Right lung (tissue), 5 donors: ENCODE data around the gene LCP1. TPM values are rescaled to one million over a fixed set of nuclear protein-coding genes. Genes with fewer than 3 reads are reported as not detected.

ENCODE experiments used
- DNase-seq, 2 donors: peaks; one replicate each; pipeline ENCODE4 v3.0.0-alpha.2; 2013
- polyA plus RNA-seq, 5 donors: library from polyadenylated mRNA; unstranded; fragments of 120-200 nt; gene quantifications; one replicate each; pipeline versions ENCODE4 v1.2.1 to v1.2.3, GENCODE V29; 2013; ENCODE audit warnings: inconsistent platforms in 1 of 5, low replicate concordance in 1 of 5; ENCODE audit not compliant: insufficient read length in 5 of 5, insufficient read depth in 1 of 5

The LCP1 gene
- polyA plus RNA-seq, 5 donors, result 14.4 to 23.2 (median 21.0) TPM

GRCh38 chr13:46183018-46183946 lies 1.3 kb upstream of the LCP1 start:
- no peak for DNase-seq

- no peak for DNase-seq
Observed at GRCh38 chr13:46182491-46182877, 507 bp upstream of the LCP1 start.

GRCh38 chr13:46181377-46181839 lies 569 bp downstream of the LCP1 start:
- no peak for DNase-seq

GRCh38 chr13:46179969-46180763 lies 1.8 kb downstream of the LCP1 start:
- no peak for DNase-seq

- no peak for DNase-seq
Observed at GRCh38 chr13:46179491-46179908, 2.5 kb downstream of the LCP1 start.

- no peak for DNase-seq
Observed at GRCh38 chr13:46178821-46179220, 3.2 kb downstream of the LCP1 start.

- DNase-seq, result no peak
Observed at GRCh38 chr13:46178143-46178542, 3.8 kb downstream of the LCP1 start.

GRCh38 chr13:46176756-46177155 lies 5.2 kb downstream of the LCP1 start:
- DNase-seq, result no peak

GRCh38 chr13:46173656-46174055 lies 8.3 kb downstream of the LCP1 start:
- no peak for DNase-seq

GRCh38 chr13:46172531-46172991 lies 9.4 kb downstream of the LCP1 start:
- no peak for DNase-seq

GRCh38 chr13:46171739-46172138 lies 10.2 kb downstream of the LCP1 start:
- no peak for DNase-seq

GRCh38 chr13:46171217-46171616 lies 10.8 kb downstream of the LCP1 start:
- DNase-seq, result no peak

- DNase-seq, result no peak
Observed at GRCh38 chr13:46170687-46171086, 11.3 kb downstream of the LCP1 start.

- no peak for DNase-seq
Observed at GRCh38 chr13:46170268-46170667, 11.7 kb downstream of the LCP1 start.

GRCh38 chr13:46169758-46170157 lies 12.2 kb downstream of the LCP1 start:
- no peak for DNase-seq

- DNase-seq, result no peak
Observed at GRCh38 chr13:46168783-46169182, 13.2 kb downstream of the LCP1 start.

GRCh38 chr13:46168341-46168740 lies 13.6 kb downstream of the LCP1 start:
- DNase-seq, result no peak

GRCh38 chr13:46166947-46167610 lies 14.9 kb downstream of the LCP1 start:
- DNase-seq, result no peak

- DNase-seq, result no peak
Observed at GRCh38 chr13:46166224-46166584, 15.8 kb downstream of the LCP1 start.

GRCh38 chr13:46165485-46166223 lies 16.3 kb downstream of the LCP1 start:
- DNase-seq, result no peak

- no peak for DNase-seq
Observed at GRCh38 chr13:46164661-46165060, 17.3 kb downstream of the LCP1 start.
